ENCODE results near the gene CBR1.
"Not testable (repeated sequence)": the region's sequence is repeated elsewhere in the genome, so short reads cannot be mapped to it uniquely, and the experiment has no call there.

Gene CBR1

GRCh38 chr21:36082237-36082664, 12.4 kb downstream of the CBR1 start:
- DNase-seq: no peak

GRCh38 chr21:36087362-36088138, 17.7 kb downstream of the CBR1 start:
- DNase-seq: no peak

- DNase-seq: no peak
Observed at GRCh38 chr21:36089946-36090345, 20.1 kb downstream of the CBR1 start.

DNA sequence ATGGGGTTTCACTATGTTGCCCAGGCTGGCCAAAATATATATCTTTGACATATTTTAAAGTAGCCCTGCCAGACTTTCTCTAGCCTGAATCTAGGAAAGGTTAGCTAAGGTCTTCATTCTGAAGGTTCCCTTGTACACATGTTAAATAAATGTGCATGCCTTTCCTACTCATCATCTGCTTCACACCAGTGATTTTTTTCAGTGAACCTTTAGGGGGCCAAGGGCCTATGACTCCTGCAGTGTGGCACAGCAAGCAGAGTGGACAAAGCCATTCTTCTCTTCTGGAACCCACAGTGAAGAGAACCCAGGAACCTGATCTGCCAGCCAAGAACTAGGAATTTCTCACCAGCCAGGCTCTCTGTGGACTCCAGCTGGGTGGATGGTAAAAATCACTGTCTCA, 22.9 kb downstream of the CBR1 start:
- DNase-seq: peak; percentile 45

- no peak for DNase-seq
Observed at GRCh38 chr21:36093512-36093911, 23.7 kb downstream of the CBR1 start.

- no peak for DNase-seq
Observed at GRCh38 chr21:36096398-36097290, 26.8 kb downstream of the CBR1 start.

DNA sequence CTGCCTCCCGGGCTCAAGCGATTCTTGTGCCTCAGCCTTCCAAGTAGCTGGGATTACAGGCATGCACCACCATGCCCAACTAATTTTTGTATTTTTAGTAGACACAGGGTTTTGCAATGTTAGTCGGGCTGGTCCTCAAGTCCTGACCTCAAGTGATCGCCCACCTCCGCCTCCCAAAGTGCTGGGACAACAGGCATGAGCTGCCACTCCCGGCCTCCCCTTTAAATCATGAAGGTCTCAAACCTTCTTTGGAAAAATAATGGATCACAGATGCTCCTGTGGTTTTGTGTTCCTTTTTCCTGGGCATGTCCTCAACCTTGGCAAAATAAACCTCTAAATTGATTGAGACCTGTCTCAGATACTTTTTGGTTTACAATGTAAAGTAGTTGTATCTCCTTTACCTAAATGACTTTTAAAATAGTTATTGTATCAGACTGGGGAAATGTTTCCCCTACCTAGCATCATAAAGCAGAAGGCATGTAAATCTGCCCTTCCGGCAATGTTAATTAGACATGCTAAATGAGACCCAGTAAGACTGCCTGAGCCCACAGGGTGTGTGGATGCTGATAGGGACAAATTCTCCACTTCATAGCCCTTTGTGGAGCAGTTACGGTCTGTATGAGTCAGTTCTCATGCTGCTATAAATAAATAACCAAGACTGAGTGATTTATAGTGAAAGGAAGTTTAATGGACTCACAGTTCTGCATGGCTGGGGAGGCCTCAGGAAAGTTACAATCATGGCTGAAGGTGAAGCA, 27.8 kb downstream of the CBR1 start:
- peak; percentile 20 for DNase-seq

DNA sequence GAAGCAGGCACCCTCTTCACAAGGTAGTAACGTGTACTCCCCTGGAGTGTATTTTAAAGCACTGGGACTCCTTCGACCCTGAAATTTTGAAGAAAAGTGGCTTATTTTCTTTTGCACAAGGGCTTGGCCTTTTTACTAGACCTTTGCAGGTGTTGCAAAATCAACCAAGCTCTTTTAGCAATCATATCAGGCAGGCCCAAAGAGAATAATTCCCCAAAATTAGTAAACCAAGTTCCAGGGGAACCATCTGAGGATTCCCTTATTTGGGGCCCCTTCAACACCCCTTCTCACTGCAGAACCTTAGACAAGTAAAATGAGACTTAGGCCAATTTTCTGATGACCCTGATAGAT, 28.3 kb downstream of the CBR1 start:
- no peak for DNase-seq

GRCh38 chr21:36099000-36099399, 29.2 kb downstream of the CBR1 start:
- DNase-seq: no peak

DNA sequence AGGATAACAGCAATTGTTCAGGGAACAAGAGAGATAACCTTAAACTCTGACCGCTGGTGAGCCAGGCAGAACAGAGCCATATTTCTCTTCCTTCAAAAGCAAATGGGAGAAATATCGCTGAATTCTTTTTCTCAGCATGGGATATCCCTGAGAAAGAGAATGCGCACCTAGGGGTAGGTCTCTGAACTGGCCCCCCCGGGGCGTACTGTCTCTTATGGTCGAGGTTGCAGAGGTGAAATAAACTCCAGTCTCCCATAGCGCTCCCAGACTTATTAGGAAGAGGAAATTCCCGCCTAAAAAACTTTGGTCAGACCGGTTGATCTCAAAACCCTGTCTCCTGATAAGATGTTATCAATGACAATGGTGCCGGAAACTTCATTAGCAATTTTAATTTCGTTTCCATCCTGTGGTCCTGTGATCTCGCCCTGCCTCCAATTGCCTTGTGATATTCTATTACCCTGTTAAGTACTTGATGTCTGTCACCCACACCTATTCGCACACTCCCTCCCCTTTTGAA, 29.9 kb downstream of the CBR1 start:
- DNase-seq: not testable (repeated sequence)

DNA sequence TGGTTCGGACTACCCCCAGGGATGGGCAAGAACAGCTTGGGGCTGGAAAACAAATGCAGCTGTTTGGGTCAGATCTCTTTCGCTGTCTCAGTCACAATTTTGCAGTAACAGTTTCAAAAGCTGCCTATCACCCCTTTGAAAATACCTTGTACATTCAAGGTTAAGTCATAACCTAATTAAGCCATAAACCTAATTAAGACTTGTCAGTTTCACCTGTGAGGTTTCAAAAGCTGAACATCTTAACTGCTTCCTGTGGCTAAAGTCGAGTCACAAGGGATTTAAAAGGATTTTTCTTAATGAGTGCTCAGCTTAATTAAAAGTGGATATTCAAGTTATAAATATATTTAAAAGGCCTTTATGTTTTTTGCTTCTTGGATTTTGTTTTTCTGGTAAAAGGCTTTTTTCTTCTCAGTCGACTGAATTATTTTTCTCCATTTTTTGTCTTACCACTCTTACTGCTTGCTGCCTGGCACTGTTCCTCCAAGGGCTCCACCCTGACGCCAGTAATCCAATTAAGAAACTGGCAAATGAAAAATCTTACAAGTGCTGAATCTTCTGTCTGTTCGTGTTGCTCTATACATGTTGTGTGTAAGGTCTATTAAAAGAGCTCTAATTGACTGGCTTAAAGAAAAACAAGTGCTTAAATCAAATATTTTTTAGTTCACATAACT, 31.3 kb downstream of the CBR1 start:
- DNase-seq: no peak

DNA sequence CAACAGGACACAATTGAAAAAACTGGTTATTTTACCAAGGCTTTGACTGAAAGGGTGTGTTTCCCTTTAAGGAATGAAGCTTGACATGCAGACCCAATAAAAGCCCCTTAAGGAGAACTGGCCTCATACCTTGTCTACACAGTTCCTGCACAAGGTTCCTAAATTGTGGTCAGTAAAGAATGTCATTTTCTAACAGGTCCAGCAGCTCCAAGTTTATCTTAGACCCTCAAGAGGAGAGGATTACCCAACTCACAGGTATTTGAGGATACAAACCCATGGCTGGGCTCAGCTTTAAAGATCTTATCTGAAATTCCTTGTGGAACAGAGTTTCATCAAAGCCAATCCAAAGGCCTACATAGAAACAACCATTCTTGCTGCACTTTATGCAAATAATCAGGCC, 33.6 kb downstream of the CBR1 start:
- DNase-seq: no peak

GRCh38 chr21:36104317-36105300, 34.8 kb downstream of the CBR1 start:
- no peak for DNase-seq

DNA sequence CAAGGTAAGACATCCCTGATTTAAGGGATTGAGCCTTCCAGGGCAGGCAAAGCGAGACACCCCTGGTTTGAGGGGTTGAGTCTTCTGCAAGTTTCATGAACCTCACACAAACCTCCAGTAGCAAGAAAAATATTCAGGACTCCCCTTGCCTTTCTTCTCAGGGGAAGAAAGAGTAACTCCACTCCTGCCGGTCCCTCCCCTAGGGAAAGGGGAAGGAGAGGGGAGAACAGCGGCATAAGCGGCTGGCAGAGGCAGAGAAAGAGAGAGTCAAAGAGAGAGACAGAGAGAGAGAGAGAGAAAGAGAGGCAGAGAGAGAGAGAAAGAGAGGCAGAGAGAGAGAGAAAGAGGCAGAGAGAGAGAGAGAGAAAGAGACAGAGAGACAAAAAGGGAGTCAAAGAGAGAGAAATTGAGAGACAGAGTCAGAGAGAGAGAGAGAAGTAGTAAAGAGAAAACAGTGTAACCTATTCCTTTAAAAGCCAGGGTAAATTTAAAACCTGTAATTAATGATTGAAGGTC, 35.6 kb downstream of the CBR1 start:
- no peak for DNase-seq

DNA sequence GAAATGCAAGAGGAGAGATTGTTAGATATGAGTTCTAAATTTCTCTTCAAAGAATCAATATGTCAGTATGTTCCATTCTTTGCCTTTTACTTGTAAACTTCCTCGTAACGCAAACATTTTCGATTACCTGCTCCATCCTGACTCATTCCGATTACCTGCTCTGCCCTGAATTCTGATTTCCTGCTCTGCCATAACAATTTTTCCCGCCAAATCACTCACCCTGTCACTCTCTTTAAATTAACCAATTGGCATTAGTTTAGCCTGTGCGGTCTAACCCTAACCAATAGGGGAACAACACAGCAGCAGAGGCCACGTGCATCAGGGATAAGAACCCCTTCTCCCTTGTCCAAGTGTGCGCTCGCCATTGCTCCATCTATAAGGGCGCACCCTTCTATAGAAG, 40.0 kb downstream of the CBR1 start:
- DNase-seq: no peak

DNA sequence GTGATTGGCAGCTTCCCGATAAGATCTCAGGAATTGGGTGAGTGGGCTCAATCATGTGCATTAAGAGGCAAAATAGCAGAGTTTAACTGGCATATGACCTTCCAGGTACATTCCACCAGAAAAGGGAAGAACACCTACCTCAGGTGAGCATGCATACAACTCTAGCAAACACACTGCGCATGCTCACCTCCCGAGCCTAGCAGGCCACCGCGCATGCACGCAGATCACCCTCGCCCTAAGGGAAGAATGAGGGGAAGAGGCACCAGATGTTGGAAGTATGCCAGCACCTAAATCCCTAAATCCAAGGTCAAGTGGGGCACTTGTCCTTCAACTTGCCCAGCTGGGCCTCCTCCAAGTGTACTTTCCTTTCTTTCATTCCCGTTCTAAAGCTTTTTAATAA, 41.4 kb downstream of the CBR1 start:
- DNase-seq: no peak

- no peak for DNase-seq
Observed at GRCh38 chr21:36113647-36114428, 44.0 kb downstream of the CBR1 start.

- no peak for DNase-seq
Observed at GRCh38 chr21:36115138-36115730, 45.4 kb downstream of the CBR1 start.

- DNase-seq: no peak
Observed at GRCh38 chr21:36117286-36117741, 47.5 kb downstream of the CBR1 start.
